ENCODE data around the gene EIF4E1B. TPM values are rescaled to one million over a fixed set of nuclear protein-coding genes. Genes with fewer than 3 reads are reported as not detected.

Gene EIF4E1B
- total RNA-seq, 4 donors from 2014 or later = not detected

DNA sequence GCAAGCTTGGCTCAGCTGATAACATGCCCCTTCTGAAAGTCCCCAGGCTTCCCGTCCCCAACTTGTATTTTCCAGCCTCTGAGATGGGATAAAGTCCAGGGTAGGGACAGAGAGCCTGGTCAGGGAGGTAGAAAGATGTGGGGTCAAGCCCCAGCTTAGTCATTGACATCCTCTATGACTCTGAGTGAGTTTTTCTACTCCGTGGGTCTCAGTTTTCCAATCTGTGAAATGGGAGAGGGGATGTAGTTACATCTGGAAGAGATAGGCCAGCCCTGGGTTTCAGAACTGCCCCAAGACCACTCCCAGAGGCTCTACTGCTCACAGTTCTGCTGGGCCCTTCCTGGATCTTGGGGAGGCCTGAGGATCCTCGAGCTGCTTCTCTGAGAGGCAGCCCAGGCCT lies 23.6 kb upstream of the EIF4E1B start:
- 73 to 90% methylated on average over 2 to 3 of the region's 3 CpGs for WGBS, 2 donors
- intact Hi-C loops (cut with DNase I) = no loop called here

GRCh38 chr5:176608142-176608705 lies 22.3 kb upstream of the EIF4E1B start:
- Histone ChIP-seq H3K9me3 (no peaks in the 10 kb centered on the region), H3K4me1 (peaks cover 11 to 19% (median 13%) of the 10 kb centered on the region in 3 donors), H3K36me3 (no peaks in the 10 kb centered on the region), H3K27ac (no peak overlapping the region), H3K4me3 (no peak overlapping the region), H3K27me3 (peaks cover 0 to 47% (median 0%) of the 10 kb centered on the region in 4 donors)
- no peak for DNase-seq
- TF ChIP-seq, protein P1, sequence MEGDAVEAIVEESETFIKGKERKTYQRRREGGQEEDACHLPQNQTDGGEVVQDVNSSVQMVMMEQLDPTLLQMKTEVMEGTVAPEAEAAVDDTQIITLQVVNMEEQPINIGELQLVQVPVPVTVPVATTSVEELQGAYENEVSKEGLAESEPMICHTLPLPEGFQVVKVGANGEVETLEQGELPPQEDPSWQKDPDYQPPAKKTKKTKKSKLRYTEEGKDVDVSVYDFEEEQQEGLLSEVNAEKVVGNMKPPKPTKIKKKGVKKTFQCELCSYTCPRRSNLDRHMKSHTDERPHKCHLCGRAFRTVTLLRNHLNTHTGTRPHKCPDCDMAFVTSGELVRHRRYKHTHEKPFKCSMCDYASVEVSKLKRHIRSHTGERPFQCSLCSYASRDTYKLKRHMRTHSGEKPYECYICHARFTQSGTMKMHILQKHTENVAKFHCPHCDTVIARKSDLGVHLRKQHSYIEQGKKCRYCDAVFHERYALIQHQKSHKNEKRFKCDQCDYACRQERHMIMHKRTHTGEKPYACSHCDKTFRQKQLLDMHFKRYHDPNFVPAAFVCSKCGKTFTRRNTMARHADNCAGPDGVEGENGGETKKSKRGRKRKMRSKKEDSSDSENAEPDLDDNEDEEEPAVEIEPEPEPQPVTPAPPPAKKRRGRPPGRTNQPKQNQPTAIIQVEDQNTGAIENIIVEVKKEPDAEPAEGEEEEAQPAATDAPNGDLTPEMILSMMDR (IDR thresholded peaks at IDR 0.05) = no peak
- no peak for TF ChIP-seq POLR2A (IDR thresholded peaks at IDR 0.05)
- 80% methylated on average over 1 of the region's 4 CpGs; no CpG with 5 or more reads in 1 of the 2 donors for WGBS, 2 donors
- intact Hi-C loops (cut with DNase I) = no loop called here

More for the DNA sequence above, 23.6 kb upstream of the EIF4E1B start:
- TF ChIP-seq POLR2A (IDR thresholded peaks at IDR 0.05) = no peak
- TF ChIP-seq, protein P1 (IDR thresholded peaks at IDR 0.05) = no peak
- peaks cover 0 to 38% (median 0%) of the 10 kb centered on the region in 4 donors for H3K27me3 ChIP-seq
- DNase-seq = no peak
- H3K9me3 ChIP-seq = no peaks in the 10 kb centered on the region
- peaks cover 11 to 19% (median 13%) of the 10 kb centered on the region in 3 donors for H3K4me1 ChIP-seq
- no peak overlapping the region for H3K27ac ChIP-seq
- H3K36me3 ChIP-seq = no peaks in the 10 kb centered on the region
- H3K4me3 ChIP-seq = no peak overlapping the region

DNA sequence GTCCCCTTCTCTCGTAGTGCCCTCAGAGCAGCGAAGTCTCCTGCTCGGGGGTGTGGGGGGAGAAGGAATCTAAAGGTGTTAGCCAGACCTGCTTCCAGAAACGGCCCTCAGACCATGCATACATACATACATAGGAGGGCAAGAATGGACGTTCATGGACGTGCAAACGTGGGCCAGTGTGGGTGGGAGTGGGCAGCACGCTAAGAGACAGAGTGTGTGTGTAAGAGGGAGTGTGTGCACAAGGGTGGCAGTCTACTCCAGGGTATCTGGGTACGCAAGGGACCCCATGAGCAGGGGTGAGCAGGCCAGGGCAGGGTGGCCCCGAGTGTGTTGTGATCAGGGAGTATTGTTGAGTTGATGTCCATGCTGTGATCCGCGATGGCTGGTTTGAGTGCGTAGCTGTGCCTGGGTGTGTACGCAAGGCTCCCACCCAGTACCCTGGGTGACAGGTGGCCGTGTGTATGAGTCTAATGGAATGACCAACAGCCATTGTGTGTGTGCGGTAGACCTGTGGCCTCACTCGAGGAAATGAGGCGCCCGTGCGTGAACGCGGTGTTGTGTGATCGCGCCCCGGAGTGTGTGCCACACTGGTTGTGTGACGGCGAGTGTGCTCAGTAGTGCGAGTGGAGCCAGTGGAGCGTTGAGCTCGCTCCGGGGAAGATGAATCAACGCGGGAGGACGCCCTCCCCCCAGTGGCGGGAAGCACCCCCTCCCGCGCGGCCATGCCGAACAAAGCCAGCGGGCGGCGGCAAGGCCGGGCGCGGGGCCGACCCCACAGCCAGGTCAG lies 21.3 kb upstream of the EIF4E1B start:
- no peaks in the 10 kb centered on the region for H3K9me3 ChIP-seq
- TF ChIP-seq POLR2A (IDR thresholded peaks at IDR 0.05) = no peak
- TF ChIP-seq, protein P1 (IDR thresholded peaks at IDR 0.05) = no peak
- 38 to 58% methylated on average over 4 to 31 of the region's 46 CpGs for WGBS, 2 donors
- intact Hi-C loops (cut with DNase I) = no loop called here
- no peak for DNase-seq
- no peaks in the 10 kb centered on the region for H3K36me3 ChIP-seq
- peaks cover 0 to 54% (median 0%) of the 10 kb centered on the region in 4 donors for H3K27me3 ChIP-seq
- peaks cover 11 to 19% (median 13%) of the 10 kb centered on the region in 3 donors for H3K4me1 ChIP-seq
- H3K27ac ChIP-seq = no peak overlapping the region
- peak overlapping the region; percentile 60 to 83 (median 63) for H3K4me3 ChIP-seq

GRCh38 chr5:176609724-176610434 lies 20.6 kb upstream of the EIF4E1B start, which contains the start of gene GPRIN1:
GPRIN1 (minus strand) TSS chr5:176610156; CDS start chr5:176599834, 10,322 bp downstream.
- DNase-seq = no peak
- H3K4me3 ChIP-seq = peak within 1 kb of the TSS; percentile 60 to 83 (median 63)
- H3K27ac ChIP-seq = peak within 1 kb of the TSS; percentile 14 to 55 (median 26)
- peaks cover 11 to 19% (median 13%) of the 10 kb centered on the region in 3 donors for H3K4me1 ChIP-seq
- WGBS, 2 donors = no CpG with 5 or more reads among the region's 101 CpGs
- TF ChIP-seq, protein P1 (IDR thresholded peaks at IDR 0.05) = peak in 1 of 6 experiments; percentile 49
- no peak for TF ChIP-seq POLR2A (IDR thresholded peaks at IDR 0.05)
- H3K36me3 ChIP-seq = no peaks in the 10 kb centered on the region
- H3K9me3 ChIP-seq = no peaks in the 10 kb centered on the region
- H3K27me3 ChIP-seq = peaks cover 0 to 56% (median 0%) of the 10 kb centered on the region in 4 donors
- intact Hi-C loops (cut with DNase I) = no loop called here
